ENCODE data around the gene FOXP1. TPM values are rescaled to one million over a fixed set of nuclear protein-coding genes. Genes with fewer than 3 reads are reported as not detected.

The FOXP1 gene
- total RNA-seq, 1 donor from 2014 or later: 56.7 TPM

- DNase-seq (ENCODE audit: low read depth in 2 of 2): no peak
Observed at GRCh38 chr3:71225002-71225684, 358.4 kb downstream of the FOXP1 start.

GRCh38 chr3:71219744-71220638 is 363.5 kb downstream of the FOXP1 start:
- no peak for DNase-seq (ENCODE audit: low read depth in 2 of 2)

DNA sequence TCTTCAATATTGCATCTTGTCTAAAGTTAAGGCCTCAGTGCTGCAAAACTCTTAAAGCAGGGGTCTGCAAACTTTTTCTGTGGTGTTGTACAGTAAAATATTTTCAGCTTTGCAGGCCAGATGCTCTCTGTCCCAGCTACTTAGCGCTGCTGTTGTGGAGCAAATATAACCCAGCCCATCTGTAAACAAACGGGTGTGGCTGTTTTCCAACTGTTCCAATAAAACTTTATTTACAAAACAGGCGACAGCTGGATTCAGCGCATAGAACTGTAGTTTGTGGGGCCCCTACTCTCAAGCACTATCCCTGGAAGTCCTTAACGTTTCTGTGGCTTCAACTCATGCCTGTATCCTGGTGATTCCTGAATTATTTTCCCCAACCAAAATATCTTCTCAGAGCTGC is 365.0 kb downstream of the FOXP1 start:
- DNase-seq (ENCODE audit: low read depth in 2 of 2): no peak

DNA sequence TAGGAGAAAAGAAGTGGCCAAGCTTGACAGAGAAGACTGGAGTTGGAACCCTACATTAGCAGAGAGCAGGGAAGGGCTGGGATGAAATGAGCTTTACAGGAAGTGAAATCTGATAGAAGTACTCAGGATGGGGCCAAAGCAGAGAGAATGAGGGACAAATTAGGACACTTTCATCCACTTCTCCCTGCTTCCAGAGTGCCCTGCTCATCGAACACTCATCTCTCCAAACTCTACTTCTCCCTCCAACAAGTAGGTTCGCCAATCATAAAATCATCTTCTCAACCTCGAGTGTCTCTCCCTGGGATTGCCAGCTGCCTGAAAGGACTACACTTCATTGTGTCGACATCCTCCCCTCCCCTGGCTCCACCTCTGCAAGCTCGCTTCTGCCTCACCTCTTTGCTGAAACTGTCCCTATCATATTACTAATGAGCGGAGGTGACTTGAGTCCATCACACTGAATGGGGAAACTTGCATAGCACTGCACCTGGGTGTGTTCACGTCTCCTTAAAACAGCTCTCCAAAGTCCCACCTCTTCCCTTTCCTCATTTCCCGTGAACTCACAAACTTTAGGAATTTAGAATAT is 365.8 kb downstream of the FOXP1 start:
- no peak for DNase-seq (ENCODE audit: low read depth in 2 of 2)

DNA sequence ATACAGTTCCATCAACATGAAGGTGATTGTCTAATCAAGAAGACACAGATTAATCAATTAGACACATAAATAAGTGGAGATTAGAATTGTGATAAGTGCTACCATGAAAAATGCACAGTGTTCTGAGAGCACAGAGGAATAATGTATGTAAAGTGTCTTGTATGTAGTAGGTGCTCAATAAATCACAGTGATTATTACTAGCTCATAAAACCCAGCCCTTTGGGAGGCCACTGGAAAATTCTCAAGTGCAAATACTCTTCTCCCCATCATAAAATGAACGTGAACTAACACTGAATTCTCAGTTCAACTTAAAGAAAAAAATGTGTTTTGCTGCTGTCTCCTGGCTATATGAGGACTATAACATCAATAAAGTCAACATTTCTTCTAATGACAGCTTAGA is 368.2 kb downstream of the FOXP1 start:
- no peak for DNase-seq (ENCODE audit: low read depth in 2 of 2)

DNA sequence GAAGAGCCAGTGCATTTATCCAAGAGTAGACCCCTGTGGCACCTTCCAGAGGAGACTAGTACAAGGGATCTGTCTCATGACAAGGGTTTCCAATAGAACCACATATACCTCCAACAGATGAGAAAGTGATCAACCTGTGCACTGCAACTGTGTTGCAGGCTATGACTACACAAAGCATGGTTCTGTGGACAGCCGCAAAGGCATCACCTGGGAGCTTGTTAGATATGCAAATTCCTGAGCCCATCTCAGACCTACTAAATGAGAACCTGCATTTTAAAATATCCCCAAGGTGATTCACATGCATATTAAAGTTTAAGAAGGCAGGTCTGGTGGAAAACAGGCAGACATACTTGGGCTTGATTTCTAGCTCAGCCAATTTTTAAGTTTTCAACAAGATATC is 368.7 kb downstream of the FOXP1 start:
- DNase-seq (ENCODE audit: low read depth in 2 of 2): no peak

GRCh38 chr3:71214016-71214415 is 369.5 kb downstream of the FOXP1 start:
- no peak for DNase-seq (ENCODE audit: low read depth in 2 of 2)

- DNase-seq (ENCODE audit: low read depth in 2 of 2): no peak
Observed at GRCh38 chr3:71211083-71211482, 372.4 kb downstream of the FOXP1 start.

- no peak for DNase-seq (ENCODE audit: low read depth in 2 of 2)
Observed at GRCh38 chr3:71210257-71211007, 373.1 kb downstream of the FOXP1 start.

DNA sequence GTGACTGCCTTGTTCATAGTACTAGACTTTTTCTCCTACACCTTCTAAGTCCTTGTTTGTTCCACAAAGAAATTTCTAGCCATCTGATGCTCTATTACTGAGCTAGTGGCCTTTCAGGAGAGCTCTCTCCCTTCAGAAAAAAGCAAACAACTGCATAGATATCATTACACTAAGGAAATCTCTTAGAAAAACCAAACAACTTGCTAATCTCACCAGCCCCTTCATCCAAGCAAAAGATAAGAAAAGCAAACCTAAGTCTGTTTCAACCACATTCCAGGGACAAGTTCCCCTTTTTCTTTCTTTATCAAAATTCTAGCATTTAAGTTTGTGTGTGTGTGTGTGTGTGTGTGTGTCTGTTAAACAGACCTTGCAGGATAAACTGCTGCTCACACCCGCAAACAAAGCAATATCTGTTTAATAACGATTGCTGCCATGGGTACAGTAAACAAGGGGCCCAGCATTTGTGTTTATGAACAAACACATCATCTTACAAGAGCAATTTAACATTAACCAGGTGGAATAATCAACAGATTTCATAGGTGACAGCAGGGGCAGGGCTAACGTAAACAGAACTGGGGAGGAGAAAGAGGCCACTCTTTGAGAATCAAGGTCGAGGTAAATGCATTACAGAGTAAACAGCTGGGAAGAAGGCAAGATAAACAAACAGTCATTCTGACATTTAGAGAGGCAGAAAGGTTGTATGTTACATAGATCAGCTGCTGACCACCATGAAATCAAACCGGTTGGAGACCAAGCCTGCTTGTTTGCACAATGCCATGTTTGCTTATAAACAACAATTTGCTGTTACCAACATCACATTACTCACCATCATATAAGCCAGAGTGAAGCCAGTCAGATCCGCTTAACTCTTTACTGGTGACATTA is 375.1 kb downstream of the FOXP1 start:
- no peak for DNase-seq (ENCODE audit: low read depth in 2 of 2)

- no peak for DNase-seq (ENCODE audit: low read depth in 2 of 2)
Observed at GRCh38 chr3:71207632-71208031, 375.9 kb downstream of the FOXP1 start.

DNA sequence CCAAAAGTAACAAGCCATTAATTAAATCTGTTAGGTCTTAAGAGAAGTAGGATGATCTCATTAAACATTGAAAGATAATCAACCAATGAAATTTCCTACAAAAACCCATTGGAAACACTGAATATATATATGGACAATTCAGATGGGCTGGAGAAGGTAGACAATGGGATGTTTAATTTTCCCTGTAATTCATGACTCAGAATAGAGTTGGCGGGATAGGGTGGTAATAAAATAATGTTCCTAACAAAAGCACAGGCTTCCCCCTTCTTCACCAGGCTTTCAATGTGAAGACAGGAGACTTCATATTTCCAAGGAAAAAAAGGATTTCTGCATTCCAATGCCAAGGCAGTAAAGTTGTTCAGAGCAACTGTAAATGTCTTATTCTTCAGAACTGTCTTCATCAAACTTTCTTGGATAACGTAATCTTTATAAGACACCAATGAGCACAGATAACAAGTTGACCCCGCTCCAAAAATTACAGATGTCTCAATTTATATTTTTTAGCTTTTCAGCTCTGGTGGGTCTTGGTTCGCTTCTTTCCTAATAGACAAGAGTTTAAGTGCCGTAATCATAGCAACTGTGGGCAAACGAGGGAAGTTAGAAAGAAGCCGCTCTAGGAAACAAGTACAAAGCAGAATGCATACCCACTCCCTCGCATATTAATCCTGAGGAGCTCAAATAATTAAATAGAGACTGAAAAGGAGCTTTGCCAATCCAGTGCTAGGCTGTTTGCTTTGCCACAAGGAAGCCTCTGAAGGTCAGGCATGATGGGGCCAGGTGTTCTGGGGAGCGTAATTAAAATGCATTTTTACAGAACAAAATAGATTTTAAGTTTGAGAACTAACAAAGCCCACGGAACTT is 377.0 kb downstream of the FOXP1 start:
- DNase-seq (ENCODE audit: low read depth in 2 of 2): peak in 1 of 2 donors; percentile 32

DNA sequence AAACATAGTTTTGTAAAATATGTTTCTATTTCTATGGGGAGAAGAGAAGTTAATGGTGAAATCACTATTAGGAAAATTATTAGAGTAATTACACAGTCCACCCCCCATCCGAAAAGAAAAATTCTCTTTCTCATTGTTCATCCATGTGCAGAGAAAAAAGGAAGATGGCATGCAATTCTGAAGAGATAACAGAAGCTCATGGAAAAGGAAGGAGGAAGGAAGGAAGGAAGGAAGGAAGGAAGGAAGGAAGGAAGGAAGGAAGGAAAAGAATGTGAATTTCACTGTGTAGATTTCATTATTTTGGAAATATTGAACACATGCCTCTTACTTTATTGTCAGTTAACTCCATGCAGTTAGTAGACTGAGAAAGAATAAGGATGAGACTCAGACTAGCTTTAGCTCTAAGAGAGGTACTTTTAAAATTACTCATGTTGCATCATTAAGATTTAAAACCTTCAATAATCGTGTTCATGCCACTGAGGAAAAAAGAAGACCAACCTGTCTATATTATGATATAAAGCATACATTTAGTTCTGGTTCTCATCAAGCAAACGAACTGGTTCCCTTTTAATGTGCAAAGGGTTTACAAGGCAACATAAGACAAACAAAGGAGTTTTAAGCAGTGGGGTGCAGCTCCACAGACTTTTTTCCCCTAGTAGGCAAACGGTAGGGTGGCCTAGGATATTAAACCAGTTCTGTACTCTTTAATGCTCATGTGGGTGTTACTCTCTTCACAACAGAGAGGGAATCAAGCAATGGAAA is 379.6 kb downstream of the FOXP1 start:
- no peak for DNase-seq (ENCODE audit: low read depth in 2 of 2)

DNA sequence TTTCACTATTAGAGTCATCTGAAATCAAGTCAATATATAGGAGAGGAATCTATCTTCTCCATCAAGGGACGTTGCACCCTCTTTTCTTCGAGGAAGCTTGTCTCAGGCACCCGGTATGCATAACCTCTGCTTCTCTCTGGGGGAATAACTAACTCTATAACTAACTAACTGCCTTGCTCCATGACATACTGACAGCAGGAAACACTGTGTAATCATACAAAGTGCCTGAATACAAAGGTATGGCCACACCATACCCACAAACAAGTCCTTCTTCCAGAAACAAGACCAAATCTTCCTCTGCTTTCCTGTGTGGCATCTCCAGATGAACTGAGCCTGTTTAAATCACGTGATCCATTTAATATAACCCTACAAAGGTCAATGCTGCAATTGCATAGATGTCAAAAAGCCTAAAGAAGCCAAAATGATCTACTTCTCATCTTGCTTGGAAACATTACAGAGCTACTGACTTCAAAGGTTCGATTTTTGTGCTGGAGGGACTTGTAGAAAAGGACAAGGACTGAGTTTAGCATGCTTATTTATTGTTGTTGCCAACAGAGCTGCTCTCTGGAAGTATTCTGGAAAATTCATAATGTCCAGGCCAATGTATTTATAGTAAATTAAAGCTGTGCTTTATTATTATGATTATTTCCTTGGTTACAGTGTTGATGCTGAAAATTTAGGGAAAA is 380.5 kb downstream of the FOXP1 start:
- DNase-seq (ENCODE audit: low read depth in 2 of 2): no peak

DNA sequence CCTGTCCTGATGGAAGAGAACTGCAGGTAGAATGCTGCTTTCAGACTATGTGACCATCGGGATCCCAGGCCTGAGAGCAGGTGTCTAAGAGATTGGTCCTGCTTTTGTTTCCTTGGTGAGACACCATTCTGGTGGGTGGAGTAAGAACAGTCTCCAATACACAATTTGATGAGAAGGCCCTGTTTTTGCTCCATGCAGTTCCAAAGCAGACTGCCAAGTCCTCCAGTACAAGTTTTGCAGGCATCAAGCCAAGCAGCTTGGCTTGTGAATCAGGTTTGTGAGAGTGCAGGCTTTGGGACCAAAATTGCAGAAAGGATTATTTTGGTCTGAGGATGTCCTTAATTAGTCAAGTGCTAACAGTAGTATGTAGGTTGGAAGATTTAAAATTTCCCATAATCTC is 381.6 kb downstream of the FOXP1 start:
- peak in 1 of 2 donors; percentile 17 for DNase-seq (ENCODE audit: low read depth in 2 of 2)

GRCh38 chr3:71197841-71198565 is 385.5 kb downstream of the FOXP1 start:
- no peak for DNase-seq (ENCODE audit: low read depth in 2 of 2)

DNA sequence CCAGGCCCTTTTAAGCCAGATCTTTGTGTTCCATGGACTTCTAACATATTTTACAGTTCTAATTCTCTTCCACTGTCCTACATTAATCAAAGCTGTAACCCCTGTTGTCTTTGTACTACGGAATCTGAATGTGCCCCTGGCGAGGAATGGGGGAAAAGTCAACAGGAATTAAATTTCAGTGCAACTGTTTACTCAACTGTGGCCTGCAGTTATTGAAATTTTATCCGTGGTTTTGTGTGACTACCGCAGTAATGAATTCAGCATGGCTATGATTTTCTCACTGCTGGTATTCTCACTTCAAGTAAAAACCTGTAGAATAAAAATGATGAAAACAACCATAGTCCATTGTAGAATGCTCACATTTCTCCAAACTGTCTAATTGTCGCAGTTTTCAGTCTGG is 388.0 kb downstream of the FOXP1 start:
- DNase-seq (ENCODE audit: low read depth in 2 of 2): no peak

DNA sequence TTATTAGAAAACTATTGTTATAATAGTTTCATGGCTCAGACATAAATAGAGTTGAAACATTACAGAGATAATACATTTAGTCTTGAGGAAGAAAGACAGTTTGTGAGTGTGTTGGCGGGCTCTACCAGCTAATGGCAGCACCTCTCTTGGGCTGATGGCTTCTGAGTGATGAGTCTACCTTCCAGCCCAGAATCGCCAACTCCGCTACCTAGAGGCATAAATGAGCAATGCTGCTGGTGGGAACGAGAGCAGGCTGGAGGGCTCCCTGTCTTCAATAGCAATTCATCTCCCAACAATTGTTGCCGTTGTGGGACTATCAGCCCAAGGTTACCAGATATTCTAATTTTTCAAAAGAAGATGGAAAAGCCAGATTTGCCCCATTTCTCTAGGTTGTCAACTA is 388.7 kb downstream of the FOXP1 start:
- DNase-seq (ENCODE audit: low read depth in 2 of 2): no peak
